Type B pancreatic cell (in vitro differentiated cells): ENCODE data around the gene ENOX1. TPM values are rescaled to one million over a fixed set of nuclear protein-coding genes. Genes with fewer than 3 reads are reported as not detected.

Experiments
- DNase-seq: peaks from one replicate; pipeline ENCODE4 v3.0.0; 2021; ENCODE audit warnings: mixed read lengths; ENCODE audit not compliant: unreplicated experiment; ENCODE audit errors: extremely low spot score
- H3K27ac Mint-ChIP-seq: 2 replicates; pipeline ENCODE4 v1.8.0; 2021; ENCODE audit warnings: mild to moderate bottlenecking, mixed read lengths
- H3K27me3 Mint-ChIP-seq: 2 replicates; pipeline ENCODE4 v1.8.0; 2021; ENCODE audit warnings: mixed read lengths
- H3K36me3 Mint-ChIP-seq: 2 replicates; pipeline ENCODE4 v1.8.0; 2021; ENCODE audit warnings: mixed read lengths
- H3K4me1 Mint-ChIP-seq: one replicate; pipeline ENCODE4 v1.8.0; 2021; ENCODE audit warnings: mixed read lengths; ENCODE audit not compliant: unreplicated experiment
- H3K4me3 Mint-ChIP-seq: 2 replicates; pipeline ENCODE4 v1.8.0; 2021; ENCODE audit warnings: mild to moderate bottlenecking, mixed read lengths
- H3K9me3 Mint-ChIP-seq: 2 replicates; pipeline ENCODE4 v1.8.0; 2021; ENCODE audit warnings: mixed read lengths
- total RNA-seq: library from RNA; stranded (reverse); gene quantifications from 2 replicates; pipeline ENCODE4 v1.2.1, GENCODE V29; 2021; ENCODE audit warnings: low replicate concordance
- TF ChIP-seq, protein P1 (sequence below): fragments of 200-600 bp; sonication (generic); conservative IDR thresholded peaks from 2 replicates; pipeline ENCODE4 v1.5.0; 2021; ENCODE audit warnings: antibody characterized with exemption, mild to moderate bottlenecking

ENOX1 gene
- total RNA-seq, 1 donor from 2014 or later, result 7.5 TPM

DNA sequence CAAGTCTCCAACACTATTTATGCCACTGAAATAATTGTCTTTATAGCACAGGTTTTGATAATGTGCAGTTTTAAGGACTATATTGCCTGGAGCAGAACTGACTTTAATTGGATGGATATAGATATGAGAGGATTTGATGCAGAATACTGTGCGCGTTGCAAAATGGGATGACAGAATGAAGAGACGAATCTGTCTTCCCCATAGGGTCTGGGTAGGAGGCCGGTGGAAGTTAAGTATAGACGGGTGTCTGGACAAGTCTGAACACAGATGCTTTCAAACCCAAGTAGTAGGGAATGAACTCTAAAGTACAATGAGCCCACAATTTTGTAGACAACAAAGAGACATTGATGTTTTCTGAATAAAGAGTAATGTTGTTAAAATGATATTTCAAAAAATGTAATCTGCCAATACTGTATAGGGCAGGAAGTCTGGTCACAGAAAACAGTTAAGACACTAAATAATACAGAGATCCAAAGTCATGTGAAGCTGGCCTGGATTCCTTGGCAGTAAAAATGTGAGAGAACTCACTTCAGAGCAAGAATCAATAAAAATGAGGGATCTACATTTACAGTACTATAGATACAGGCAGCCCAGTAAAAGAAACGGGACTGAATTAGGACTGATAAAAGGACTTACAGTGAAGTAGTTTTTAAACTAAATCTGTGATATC is 125.5 kb downstream of the ENOX1 start:
- Mint-ChIP-seq H3K4me3 (no peak overlapping the region), H3K27me3 (no peaks in the 10 kb centered on the region), H3K36me3 (no peaks in the 10 kb centered on the region), H3K9me3 (no peaks in the 10 kb centered on the region), H3K27ac (no peak overlapping the region), H3K4me1 (peaks cover 12% of the 10 kb centered on the region)
- DNase-seq, result no peak
- TF ChIP-seq, protein P1, sequence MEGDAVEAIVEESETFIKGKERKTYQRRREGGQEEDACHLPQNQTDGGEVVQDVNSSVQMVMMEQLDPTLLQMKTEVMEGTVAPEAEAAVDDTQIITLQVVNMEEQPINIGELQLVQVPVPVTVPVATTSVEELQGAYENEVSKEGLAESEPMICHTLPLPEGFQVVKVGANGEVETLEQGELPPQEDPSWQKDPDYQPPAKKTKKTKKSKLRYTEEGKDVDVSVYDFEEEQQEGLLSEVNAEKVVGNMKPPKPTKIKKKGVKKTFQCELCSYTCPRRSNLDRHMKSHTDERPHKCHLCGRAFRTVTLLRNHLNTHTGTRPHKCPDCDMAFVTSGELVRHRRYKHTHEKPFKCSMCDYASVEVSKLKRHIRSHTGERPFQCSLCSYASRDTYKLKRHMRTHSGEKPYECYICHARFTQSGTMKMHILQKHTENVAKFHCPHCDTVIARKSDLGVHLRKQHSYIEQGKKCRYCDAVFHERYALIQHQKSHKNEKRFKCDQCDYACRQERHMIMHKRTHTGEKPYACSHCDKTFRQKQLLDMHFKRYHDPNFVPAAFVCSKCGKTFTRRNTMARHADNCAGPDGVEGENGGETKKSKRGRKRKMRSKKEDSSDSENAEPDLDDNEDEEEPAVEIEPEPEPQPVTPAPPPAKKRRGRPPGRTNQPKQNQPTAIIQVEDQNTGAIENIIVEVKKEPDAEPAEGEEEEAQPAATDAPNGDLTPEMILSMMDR, result no peak

DNA sequence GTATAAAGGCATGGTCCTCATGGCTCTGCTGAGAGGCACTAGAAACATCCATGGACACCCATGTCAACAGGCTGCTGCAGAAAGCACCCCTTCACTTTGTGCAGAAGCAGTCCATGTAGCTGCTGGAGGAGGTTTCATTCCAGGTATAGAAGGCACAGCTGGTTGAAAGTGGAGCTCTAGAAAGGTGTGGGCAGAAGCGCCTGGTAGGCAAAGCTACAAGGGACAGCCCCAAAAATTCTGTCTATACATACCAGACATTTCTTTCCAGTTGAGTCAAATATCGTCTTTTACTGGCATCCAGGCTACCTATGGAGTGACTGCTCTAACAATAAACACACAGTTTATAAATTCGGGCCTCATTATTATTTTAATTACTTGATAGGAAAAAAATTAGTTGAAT is 129.3 kb downstream of the ENOX1 start:
- H3K4me3 Mint-ChIP-seq, result no peak overlapping the region
- DNase-seq, result no peak
- H3K36me3 Mint-ChIP-seq, result no peaks in the 10 kb centered on the region
- TF ChIP-seq, protein P1, result no peak
- peaks cover 5% of the 10 kb centered on the region for H3K4me1 Mint-ChIP-seq
- H3K27ac Mint-ChIP-seq, result no peak overlapping the region
- no peaks in the 10 kb centered on the region for H3K9me3 Mint-ChIP-seq
- H3K27me3 Mint-ChIP-seq, result peaks cover 2% of the 10 kb centered on the region

DNA sequence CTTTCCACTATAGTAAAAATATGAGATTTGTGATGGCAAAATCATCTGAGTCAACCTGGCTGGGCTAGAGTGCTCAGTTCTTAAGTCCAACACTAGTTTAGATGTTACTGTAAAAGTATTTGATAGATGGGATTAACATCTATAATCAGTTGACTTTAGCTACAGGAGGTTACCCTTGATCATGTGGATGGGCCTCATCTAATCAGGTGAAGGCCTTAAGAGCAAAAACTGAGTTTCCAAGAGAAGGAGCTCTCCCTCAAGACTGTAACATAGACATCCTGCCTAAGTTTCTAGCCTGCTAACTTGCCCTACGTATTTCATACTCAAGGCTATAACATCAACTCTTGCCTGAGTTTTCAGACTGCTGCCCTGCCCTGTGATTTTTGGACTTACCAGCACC is 132.8 kb downstream of the ENOX1 start:
- Mint-ChIP-seq H3K4me3 (no peak overlapping the region), H3K36me3 (no peaks in the 10 kb centered on the region)

DNA sequence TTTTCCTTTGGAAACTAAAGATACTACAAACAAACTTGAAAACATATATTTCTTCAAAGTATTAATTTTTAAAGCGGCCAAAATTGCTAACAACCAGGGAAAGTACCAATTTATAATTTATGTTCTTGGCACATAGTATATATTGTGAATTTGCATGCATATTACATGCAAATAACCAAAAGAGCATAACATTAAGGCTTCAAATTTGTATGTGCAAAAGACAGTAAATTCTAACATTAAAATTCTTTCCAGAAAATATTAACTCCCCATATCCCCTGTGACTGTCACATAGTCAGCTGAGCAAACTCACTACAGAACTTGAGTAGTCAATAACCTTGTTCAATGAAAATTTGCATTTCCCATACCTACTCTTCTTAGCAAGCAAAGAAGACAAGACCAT is 133.4 kb downstream of the ENOX1 start:
- Mint-ChIP-seq H3K9me3 (no peaks in the 10 kb centered on the region), H3K4me1 (peaks cover 9% of the 10 kb centered on the region), H3K27me3 (peaks cover 6% of the 10 kb centered on the region), H3K4me3 (no peak overlapping the region), H3K36me3 (no peaks in the 10 kb centered on the region), H3K27ac (no peak overlapping the region)
- no peak for DNase-seq
- TF ChIP-seq, protein P1, result no peak

More for the DNA sequence above, 132.8 kb downstream of the ENOX1 start:
- H3K27me3 Mint-ChIP-seq, result peaks cover 6% of the 10 kb centered on the region
- no peaks in the 10 kb centered on the region for H3K9me3 Mint-ChIP-seq
- no peak overlapping the region for H3K27ac Mint-ChIP-seq
- TF ChIP-seq, protein P1, result no peak
- no peak for DNase-seq
- H3K4me1 Mint-ChIP-seq, result peaks cover 9% of the 10 kb centered on the region

DNA sequence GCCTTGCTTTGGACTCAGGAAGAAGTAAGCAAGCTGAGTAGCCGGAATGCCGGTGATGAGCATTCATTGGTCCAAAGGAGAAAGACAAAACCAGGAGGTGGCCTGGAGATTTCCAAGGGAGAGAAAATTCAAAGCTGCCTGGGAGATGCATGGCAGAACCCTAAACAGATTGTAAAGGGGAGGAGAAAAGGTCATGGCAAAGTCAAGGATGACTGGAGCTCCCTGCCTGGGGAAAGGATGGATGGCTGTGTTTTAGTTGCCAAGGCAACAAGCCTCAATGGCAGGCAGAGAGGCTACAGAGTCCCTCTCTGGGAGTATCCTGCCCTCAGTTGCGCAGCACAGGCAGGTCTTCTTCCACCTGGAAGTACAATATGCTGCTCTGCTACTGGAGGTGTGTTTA is 134.0 kb downstream of the ENOX1 start:
- Mint-ChIP-seq H3K4me3 (no peak overlapping the region), H3K4me1 (peaks cover 9% of the 10 kb centered on the region)

More for the DNA sequence above, 134.0 kb downstream of the ENOX1 start:
- Mint-ChIP-seq H3K36me3 (no peaks in the 10 kb centered on the region), H3K9me3 (no peaks in the 10 kb centered on the region), H3K27ac (no peak overlapping the region), H3K27me3 (peaks cover 6% of the 10 kb centered on the region)
- DNase-seq, result no peak
- TF ChIP-seq, protein P1, result no peak
